T-helper 22 cell (primary cell): ENCODE measurements around the gene PAOX.
A peak's percentile ranks its signal among the peaks of the same experiment; 100 is the strongest.
"Not testable (repeated sequence)": the region's sequence is repeated elsewhere in the genome, so short reads cannot be mapped to it uniquely, and the experiment has no call there.

Experiments
- DNase-seq: peaks from one replicate; pipeline ENCODE4 v3.0.0-alpha.2; 2020; ENCODE audit warnings: low read depth

PAOX gene

DNA sequence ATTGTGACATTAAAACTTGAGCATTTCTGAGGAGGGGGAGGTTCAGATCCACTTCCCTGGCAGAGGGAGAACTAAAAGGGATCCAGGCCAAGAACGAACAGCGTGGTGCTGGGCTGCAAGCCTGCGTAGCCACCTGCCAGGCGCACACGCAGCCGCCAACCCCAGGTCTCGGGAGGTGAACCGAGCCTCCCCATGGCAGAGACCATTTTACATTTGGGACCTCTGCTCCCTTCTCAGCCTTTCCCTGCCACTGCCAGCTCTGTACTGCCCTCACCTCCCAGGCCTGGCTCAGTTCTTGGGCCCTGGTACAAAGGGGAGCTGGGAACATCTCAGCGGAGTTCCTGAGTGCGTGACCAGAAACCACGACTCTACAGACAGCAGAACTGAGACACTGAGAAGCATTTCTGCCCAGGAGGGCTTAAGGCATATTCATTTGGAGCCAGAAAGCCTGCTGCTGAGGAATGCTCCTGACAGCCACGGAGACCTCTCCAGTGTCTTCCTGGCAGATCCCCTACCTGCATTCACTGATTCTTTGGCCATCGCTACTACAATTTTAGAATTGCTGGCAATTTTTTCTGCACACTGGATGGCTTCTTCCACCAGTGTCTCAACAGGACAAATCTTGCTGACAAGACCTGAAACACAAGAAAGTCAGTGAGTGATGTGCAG is 13.5 kb upstream of the PAOX start:
- no peak for DNase-seq

DNA sequence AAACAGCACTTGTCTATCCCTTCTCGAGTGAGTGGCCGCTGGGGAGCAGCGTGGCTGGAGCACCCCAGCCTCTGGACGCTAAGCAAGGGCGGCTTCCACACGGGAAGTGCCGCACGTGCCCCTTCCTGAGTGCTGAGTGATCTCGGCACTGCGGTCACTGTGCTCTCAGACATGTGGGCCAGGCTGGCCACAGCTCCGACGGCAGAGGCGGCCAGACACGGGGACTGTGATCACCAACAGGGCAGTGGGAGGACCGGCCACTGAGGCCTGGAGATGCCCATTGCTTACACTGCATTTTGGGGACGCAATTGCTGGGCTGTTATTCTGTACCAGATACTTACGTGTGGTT is 13.0 kb upstream of the PAOX start:
- DNase-seq: no peak

DNA sequence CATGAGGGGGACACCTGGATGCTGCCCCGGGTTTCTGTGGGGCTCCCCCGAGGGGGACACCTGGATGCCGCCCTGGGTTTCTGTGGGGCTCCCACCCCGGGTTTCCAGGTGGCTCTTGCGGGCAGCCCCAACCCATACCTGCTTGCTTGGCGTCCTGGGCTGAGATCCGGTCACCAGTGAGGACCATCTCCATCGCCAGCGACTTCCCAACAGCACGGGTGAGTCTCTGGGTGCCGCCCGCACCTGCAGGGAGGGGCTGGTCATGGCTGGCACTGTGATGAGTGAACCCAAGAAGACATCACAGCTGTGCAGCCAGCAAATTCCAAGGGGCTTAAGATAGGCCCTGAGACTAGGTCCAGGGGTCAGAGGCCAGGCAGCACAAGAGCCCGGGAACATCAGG is 12.3 kb upstream of the PAOX start:
- DNase-seq: no peak

DNA sequence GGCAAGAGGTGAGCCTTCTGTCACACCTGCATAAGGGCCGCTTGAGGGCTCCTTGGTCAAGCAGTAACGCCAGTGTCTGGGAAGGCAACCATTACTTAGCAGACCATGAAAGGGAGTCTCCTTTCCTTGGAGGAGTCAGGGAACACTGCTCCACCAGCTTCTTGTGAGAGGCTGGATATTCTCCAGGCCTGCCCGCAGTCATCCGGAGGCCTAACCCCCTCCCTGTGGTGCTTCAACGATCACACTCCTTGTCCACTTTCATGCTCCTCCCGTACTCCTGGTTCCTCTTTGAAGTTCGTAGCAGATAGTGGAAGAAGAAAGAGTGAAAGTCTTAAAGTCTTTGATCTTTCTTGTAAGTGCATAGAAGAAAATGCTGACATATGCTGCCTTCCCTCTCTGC is 11.6 kb upstream of the PAOX start:
- not testable (repeated sequence) for DNase-seq

DNA sequence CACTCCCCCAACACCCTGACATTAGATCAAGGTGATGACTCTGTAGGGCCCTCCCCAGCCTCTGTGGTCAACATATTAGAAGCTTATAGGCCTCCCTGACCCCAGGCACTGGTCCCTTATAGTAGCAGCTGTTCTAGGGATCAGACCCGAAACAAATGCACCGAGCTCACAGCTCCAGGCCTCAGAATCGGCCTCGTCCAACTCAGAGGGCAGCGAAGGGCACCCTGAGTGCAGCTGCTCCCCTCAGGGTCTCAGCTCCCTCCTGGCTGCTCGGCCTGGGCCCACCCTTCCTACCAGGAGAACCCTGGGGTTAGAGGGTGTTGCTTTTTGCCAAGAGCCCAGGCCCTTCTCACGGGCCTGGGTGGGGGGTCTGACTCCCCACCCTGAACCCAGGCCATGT is 10.9 kb upstream of the PAOX start:
- DNase-seq: no peak

DNA sequence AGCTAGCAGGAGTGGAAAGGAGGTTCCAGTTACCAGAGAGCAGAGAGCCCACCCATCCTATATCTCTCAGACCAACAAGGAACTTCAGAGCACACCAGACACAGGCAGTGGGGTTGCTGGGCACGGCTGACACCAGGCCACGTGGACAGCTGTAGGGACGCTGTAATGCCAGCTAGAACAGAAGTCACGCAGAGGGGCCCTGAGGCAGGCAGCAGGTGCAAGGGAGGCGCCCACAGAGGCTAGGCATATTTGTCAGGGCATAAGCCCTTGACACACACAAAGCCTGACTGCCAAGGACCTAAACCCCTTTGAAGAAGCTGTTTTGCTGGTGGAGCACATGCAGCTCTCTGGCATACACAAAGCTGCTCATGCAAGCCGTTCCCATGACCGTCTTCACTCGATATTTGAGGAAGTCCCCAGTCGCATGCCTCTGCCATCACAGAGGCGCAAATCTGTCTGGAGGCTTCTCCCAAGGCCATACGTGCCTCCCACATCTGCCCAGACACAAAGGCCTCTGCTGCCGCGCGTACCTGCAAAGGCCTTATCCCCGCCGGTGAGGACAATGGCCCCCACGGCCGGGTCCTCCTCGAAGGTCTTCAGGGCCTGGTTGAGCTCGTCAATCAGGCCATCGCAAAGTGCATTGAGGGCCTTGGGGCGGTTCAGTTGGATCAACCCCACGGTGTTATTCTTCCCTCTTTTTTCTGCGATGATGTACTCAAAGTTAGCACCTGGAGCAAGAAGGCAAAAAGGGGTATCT is 8.9 kb upstream of the PAOX start:
- no peak for DNase-seq

DNA sequence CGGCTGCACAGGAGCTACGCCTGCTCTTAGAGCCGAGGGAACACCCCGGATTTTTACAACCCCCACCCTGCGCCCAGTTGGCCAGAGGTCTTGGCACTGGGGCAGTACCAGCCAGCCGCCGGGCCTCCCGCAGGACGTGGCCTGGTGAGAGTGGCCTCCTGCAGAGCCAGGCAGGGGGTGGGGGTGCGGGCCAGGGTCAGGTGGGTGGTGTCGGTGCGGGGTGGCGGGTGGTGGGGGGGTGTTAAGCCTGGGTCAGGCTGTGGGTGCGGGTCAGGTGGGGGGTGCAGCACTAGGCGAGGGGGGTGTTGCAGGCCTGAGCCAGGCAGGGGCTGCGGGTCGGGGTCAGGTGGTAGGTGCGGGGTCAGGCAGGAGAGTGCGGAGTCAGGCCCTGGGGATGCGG is 6.6 kb upstream of the PAOX start:
- DNase-seq: no peak

DNA sequence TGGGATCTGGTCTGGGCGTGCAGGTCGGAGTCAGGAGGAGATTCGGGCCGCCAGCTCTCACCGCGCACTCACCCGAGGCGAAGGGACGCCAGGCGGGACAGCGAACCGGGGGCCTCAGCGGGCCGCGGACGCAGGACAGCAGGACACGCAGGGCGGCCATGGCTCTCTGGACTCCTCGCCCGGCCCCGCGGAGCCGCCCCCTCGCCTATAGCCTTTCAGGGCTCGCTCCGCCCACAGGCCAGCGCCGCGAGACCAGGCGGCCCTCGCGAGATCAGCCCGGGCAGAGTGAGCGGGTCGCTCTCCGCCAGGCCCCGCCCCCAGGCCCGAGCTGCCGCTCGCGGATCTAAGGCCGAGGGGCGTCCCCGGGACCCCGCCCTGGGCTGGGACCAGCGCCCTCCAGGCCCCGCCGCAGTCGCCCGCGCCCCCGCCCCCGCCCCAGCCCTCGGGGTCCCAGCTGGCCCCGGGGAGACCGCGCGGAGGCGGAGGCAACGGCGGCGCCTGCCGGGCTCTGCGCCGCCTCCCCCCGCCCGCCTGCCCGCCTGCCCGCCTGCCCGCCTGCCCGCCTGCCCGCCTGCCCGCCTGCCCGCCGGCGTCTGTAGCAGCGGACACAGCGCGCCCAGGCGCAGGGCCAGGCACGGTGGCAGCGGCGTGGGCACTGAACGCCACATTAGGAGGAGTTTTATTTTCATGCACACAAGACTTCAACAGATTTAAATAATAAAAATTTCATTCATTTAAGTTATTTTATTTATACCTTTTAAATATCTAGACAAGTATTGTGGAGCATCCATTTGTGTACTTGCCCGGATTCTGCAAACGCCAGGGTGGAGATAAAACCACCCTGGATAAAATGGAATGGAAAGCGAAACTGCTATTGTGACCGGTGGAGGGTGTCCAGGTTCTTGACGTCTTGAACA is 5.6 kb upstream of the PAOX start, which contains the start of gene ECHS1:
Gene ECHS1, minus strand, starts transcription at position 181 of the 917 bp plus-strand sequence. Its CDS starts 21 bp downstream, at position 160.
- DNase-seq: peak; percentile 89

DNA sequence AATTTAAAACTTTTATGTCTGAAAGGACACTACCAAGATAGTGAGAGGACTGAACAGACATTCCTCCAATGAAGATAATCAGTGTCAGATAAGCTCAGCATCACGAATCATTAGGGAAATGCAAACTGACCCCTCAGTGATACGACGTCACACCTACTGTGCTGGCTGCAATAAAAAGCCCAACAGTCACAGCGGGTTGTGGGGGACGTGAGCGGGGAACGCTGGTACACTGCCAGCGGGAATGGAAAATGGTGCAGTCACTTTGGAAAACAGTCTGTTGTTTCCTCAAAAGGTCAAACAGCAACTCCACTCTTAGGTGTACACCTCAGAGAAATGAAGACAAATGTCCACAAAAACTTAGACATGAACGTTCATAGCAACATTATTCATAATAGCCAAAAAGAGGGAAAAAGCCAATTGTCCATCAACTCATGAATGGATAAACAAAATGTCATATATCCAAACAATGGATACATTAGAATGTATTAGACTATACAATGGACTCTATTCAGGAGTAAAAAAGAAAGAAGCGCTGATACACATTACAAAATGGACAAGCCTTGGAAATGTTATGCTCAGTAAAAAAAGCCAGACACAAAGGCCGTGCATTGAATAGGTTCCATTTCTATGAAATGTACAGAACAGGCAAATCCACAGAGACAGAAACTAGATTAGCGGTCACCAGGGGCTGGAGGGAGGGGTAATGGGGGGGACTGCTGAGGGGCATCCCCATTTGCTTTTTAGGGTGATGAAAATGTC is 3.5 kb upstream of the PAOX start:
- no peak for DNase-seq

DNA sequence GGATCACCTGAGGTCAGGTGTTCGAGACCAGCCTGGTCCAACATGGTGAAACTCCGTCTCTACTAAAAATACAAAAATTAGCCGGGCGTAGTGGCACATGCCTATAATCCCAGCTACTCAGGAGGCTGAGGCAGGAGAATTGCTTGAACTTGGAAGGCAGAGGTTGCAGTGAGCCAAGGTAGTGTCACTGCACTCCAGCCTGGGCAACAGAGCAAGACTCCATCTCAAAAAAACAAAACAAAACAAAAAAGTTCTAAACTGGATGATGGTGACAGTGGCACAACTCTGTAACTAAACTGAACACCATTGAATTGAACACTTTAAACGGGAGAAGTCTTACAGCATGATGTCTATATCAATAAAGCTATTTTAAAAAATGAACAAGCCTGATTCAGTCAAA is 2.9 kb upstream of the PAOX start:
- DNase-seq: not testable (repeated sequence)

DNA sequence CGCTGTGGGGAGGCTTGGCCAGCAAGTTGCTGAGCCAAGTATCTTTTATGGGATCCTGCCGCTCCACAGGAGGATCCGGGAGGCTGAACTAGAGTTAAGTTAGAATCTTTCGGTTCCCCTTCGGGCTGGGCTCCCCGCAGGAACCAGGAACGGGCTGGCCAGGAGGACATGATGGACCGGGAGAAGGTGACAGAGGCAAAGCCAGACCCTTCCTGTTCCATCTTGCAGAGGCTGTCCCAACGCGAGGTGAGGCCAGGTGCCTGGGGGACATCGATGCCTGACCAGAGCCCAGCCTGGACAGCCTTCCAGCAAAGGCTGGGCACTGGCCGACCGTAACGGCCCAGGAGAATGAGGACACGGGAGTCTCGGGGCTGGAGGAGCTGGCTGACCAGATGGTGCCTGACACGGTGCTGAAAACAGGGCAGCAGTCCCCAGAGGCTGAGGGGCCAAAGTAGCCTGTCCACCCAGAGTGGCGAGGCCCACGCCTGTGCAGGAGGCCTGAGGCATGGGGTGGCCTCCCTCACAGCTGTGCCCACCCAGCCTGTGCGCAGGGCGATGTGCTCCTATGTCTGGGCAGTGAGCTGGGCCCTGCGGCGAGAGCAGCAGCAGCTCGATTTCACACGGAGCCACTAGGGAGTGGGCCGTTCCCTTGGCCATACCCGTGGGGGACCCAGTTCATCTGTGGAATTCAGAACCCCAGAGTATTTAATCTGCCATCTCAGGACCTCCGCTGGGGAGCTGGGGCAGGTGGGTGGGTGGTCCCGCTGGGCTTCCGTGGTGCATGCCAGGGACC is 1.8 kb upstream of the PAOX start:
- DNase-seq: no peak

DNA sequence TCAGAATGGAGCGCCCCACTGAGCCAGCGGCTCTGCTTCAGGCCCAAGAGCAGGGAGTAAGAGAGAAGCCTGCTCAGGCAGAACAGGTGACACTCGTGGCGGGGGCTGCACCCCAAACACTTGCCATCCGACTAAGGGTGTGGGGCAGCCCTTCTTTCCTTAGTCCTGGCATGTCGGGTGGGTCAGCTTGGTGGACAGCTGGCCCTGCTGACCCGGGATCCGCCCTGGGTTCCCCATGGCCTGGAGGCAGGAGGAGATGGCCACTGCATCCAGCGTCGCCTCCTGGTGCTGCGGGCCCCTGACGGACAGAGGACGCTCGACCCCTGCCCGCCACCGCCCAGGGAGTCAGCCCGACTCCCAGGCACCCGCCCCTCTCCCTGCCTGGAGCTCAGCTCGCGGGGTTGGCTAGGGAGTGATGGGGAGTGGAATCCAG is 1.2 kb upstream of the PAOX start:
- no peak for DNase-seq

DNA sequence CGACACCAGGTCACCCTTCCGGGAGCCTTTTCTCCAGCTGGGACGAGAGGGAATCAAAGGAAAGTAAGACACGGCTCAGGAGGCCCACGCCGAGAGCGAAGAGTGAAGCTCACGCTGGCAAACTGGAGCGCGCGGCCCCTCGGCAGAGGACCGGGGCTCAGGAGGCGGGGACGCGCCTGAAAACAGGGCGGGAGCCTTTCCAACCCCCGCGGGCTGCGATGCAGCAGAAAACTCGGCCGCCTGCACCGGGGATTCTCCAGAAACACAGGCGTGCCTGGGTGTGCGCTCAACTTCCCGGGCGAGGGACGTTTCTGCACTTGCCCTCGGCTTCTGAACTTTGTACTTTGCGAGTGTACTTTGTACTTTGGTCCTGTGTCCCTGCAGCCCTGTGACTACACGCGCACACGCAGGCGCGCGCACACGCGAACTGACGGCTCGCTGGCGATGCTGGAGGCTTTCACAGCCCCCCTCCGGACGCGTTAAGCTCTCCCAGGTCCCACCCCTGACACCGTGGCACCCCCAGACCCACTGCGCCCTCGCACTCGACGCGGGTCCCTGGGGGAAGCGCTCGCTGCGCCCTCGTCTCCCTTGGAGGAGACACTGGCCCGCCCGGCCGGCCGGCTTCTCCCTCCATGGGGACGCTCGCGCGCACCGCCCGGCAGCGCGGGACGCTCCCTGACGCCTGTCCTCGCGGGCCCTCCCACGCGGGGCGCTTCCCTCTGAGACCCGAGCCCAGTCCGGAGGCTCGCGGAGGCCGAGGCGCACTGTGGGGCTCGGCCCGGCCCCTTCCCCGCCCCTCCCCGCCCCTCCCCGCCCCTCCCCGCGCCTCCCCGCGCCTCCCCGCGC is 588 bp upstream of the PAOX start:
- DNase-seq: peak; percentile 54

DNA sequence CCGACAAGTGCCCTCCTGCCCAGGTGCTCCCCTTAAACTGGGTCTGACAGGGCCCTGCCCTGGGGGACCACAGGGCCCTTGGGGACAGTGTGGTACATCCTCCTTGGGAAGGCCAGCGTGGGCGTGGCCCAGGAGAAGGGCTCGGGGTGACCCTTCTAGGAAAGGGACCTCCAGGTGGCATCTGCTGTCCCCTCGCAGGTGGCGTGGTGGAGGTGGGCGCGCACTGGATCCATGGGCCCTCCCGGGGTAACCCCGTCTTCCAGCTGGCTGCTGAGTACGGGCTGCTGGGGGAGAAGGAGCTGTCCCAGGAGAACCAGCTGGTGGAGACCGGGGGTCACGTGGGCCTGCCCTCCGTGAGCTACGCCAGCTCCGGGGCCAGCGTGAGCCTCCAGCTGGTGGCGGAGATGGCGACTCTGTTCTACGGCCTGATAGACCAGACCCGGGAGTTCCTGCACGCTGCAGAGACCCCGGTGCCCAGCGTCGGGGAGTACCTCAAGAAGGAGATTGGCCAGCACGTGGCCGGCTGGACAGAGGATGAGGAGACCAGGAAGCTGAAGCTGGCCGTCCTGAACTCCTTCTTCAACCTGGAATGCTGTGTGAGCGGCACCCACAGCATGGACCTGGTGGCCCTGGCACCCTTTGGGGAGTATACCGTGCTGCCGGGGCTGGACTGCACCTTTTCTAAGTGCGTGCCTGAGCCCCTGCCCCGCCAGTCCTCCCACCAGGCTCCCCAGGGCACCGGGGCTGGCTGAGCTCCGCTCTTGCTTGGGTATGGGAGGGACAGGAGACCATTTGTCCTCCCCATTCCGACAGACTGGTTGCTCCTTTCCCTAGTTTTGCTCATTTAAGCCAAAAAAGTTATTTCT is 972 bp downstream of the PAOX start:
- DNase-seq: no peak

DNA sequence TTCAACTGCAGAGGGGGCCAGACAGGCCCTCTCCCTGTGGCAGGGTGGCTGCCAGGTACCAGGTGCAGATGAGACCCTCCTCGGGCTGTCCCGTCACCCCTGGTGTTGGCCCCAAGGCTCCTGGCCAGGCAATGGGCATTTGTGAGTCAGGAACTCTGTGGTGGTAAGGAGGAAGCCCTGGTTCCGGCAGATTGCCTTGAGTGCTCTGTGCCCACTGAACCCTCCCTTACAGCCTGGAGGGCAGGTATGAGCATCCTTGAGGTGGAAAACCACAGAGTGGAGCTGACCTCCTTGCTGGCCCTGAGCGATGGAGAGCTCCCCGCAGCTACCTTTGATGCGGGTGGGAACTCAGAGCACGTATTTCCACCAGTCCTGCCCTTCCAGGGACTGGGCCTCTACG is 2.0 kb downstream of the PAOX start:
- no peak for DNase-seq

DNA sequence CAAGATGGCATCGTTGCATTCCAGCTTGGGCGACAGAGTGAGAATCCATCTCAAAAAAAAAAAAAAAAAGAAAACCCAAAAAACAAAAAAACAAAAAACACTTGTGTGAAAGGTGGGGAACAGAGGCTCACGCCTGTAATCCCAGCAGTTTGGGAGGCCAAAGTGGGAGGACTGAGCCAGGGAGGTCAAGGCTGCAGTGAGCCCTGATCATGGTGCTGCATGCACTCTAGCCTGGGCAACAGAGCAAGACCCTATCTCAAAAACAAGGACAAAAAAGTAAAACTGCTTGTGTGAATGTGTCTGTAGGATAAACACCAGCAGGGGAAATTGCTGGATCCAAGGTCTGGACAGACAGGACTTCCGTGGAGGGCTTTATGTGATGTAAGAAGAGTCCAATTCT is 4.5 kb downstream of the PAOX start:
- DNase-seq: no peak

DNA sequence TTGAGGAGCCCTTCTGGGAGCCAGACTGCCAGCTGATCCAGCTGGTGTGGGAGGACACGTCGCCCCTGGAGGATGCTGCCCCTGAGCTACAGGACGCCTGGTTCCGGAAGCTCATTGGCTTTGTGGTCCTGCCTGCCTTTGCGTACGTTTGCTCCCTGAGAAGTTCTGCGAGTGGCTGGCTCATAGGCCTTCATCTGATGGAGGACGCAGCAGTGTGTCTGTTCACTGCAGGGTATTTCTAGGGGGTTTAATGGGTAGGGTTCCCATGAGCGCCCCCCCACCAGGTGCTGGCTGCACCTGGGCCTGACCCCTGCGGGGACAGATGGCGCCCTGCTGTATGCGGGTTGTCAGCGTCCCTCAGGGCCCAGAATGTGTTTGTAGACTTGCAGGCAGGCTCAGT is 5.0 kb downstream of the PAOX start:
- DNase-seq: no peak

DNA sequence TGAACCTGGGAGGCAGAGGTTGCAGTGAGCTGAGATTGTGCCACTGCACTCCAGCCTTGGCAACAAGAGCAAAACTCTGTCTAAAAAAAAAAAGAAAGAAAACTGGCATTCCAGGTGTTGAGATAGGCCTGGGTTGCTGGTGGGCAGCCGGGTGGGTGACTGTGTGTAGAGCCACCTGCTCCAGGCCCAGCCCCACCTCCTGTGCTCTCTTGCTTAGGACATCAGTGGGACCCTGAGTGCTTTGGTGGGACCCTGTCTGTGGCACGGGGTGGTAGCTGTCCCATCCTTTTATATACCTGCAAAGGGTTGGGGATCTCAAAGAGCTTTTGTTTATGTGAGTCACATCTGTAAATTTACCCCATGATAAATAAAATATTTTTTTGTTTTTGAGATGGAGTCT is 6.2 kb downstream of the PAOX start:
- no peak for DNase-seq

DNA sequence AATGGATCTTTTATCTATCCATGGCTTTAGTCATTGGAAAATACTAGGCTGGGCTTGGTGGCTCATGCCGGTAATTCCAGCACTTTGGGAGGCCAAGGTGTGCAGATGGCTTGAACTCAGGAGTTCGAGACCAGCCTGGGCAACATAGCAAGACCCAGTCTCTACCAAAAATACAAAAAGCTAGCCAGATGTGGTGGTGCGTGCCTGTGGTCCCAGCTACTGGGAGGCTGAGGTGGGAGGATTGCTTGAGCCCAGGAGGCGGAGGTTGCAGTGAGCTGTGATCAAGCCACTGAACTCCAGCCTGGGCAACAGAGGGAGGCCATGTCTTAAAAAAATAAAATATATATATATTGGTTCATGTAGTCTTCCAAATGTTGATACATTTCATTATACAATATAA is 7.9 kb downstream of the PAOX start:
- DNase-seq: not testable (repeated sequence)
